A549 (cell line): ENCODE data around the gene OPA1.

ENCODE experiments used
- BHLHE40 ChIP-seq: IDR thresholded peaks from 2 replicates; pipeline ENCODE4 v1.6.1; 2012; ENCODE audit warnings: low read depth, low read length, inconsistent platforms
- CEBPB ChIP-seq, 2 experiments: fragments of >200 bp in 1 of 2; sonication (Bioruptor Twin) in 1 of 2; formaldehyde crosslinking in 1 of 2; IDR thresholded peaks; 2 replicates each; pipeline ENCODE4 v1.6.1; 2012 to 2016
- CTCF ChIP-seq: fragments of >200 bp; sonication (Bioruptor Twin); formaldehyde crosslinking; IDR thresholded peaks from 3 replicates; pipeline ENCODE4 v1.5.1; 2016
- NFE2L2 ChIP-seq: fragments of 150-350 bp; conservative IDR thresholded peaks from 2 replicates; pipeline ENCODE4 v1.6.1; 2014; ENCODE audit warnings: low read length
- PBX3 ChIP-seq: IDR thresholded peaks from 2 replicates; pipeline ENCODE4 v1.6.1; 2012
- RAD21 ChIP-seq, 2 experiments: fragments of >200 bp in 1 of 2; sonication (Bioruptor Twin) in 1 of 2; formaldehyde crosslinking in 1 of 2; IDR thresholded peaks in 1 of 2; conservative IDR thresholded peaks in 1 of 2; 2 replicates in 1 of 2; 3 replicates in 1 of 2; pipeline ENCODE4 v1.6.1; 2012 to 2018; ENCODE audit warnings: inconsistent platforms in 1 of 2
- SMC3 ChIP-seq: fragments of >200 bp; sonication (Bioruptor Twin); formaldehyde crosslinking; IDR thresholded peaks from 3 replicates; pipeline ENCODE4 v1.6.1; 2018; ENCODE audit warnings: inconsistent platforms
- USF2 ChIP-seq: fragments of 450-650 bp; IDR thresholded peaks from 2 replicates; pipeline ENCODE4 v1.6.1; 2014; ENCODE audit warnings: antibody characterized with exemption

DNA sequence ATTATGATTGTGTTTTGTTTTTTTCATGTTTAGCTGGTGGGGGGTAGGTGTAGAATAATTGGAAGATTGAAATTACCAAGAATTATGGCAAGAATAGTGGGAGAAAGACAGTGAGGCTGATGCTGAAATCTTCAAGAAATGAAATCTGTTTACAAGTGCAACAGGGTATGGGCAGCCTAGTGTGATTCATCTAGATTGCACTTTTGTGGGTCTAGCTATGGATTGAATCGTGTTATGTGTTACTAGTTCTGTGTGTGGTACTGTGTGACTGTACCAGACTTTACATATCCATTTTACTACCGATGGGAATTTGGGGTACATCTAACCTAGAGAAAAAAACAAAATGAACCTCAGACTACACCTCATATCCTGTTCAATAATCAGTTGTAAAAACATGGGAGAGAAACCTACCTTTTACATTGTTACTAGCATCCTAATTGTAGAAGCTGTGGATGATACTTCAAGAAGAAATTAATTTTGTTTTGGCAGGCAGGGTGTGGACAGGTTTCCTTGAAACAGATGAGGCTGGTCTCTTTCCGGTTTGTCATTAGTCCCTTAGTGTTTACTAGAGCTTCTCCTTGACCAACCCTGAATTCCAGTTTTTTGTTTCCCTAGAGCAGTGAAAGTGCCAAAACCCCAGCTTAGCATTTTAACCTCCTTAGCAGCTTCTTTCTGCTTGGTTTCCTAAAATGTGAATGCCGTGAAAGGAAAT lies 47.9 kb downstream of the OPA1 start:
- TF ChIP-seq NFE2L2: no peak
- no peak for TF ChIP-seq BHLHE40
- TF ChIP-seq PBX3: no peak
- TF ChIP-seq CTCF: no peak
- TF ChIP-seq CEBPB (IDR thresholded peaks at IDR 0.05): no peak
- TF ChIP-seq RAD21 (conservative IDR thresholded peaks at IDR 0.05 in 1 of 2, IDR thresholded peaks at IDR 0.05 in 1 of 2): no peak
- TF ChIP-seq USF2: no peak
- TF ChIP-seq SMC3: no peak
